Measurements from ENCODE around the gene TRPM6.

TRPM6 gene

GRCh38 chr9:74838351-74838750 is 49.4 kb downstream of the TRPM6 start:
- DNase-seq (ENCODE audit: extremely low read depth, low read depth): no peak
- no peak overlapping the region for H3K4me3 ChIP-seq (replicated peaks; ENCODE audit: low read depth, low read length)
- TF ChIP-seq CTCF (IDR thresholded peaks at IDR 0.05; ENCODE audit: low read depth, low read length, missing control alignments): no peak

GRCh38 chr9:74824654-74825053 is 63.1 kb downstream of the TRPM6 start:
- no peak for DNase-seq (ENCODE audit: extremely low read depth, low read depth)

GRCh38 chr9:74821636-74822035 is 66.1 kb downstream of the TRPM6 start:
- no peak overlapping the region for H3K4me3 ChIP-seq (replicated peaks; ENCODE audit: low read depth, low read length)
- no peak for DNase-seq (ENCODE audit: extremely low read depth, low read depth)
- TF ChIP-seq CTCF (IDR thresholded peaks at IDR 0.05; ENCODE audit: low read depth, low read length, missing control alignments): no peak

More at GRCh38 chr9:74824654-74825053, 63.1 kb downstream of the TRPM6 start:
- no peak overlapping the region for H3K4me3 ChIP-seq (replicated peaks; ENCODE audit: low read depth, low read length)
- no peak for TF ChIP-seq CTCF (IDR thresholded peaks at IDR 0.05; ENCODE audit: low read depth, low read length, missing control alignments)

- DNase-seq (ENCODE audit: extremely low read depth, low read depth): no peak
- no peak for TF ChIP-seq CTCF (IDR thresholded peaks at IDR 0.05; ENCODE audit: low read depth, low read length, missing control alignments)
- no peak overlapping the region for H3K4me3 ChIP-seq (replicated peaks; ENCODE audit: low read depth, low read length)
Measured at GRCh38 chr9:74817816-74818215, 69.9 kb downstream of the TRPM6 start.

GRCh38 chr9:74817281-74817810 is 70.4 kb downstream of the TRPM6 start:
- TF ChIP-seq CTCF (IDR thresholded peaks at IDR 0.05; ENCODE audit: low read depth, low read length, missing control alignments): no peak
- no peak overlapping the region for H3K4me3 ChIP-seq (replicated peaks; ENCODE audit: low read depth, low read length)
- DNase-seq (ENCODE audit: extremely low read depth, low read depth): no peak

GRCh38 chr9:74810200-74810599 is 77.5 kb downstream of the TRPM6 start:
- H3K4me3 ChIP-seq (replicated peaks; ENCODE audit: low read depth, low read length): no peak overlapping the region
- DNase-seq (ENCODE audit: extremely low read depth, low read depth): no peak
- TF ChIP-seq CTCF (IDR thresholded peaks at IDR 0.05; ENCODE audit: low read depth, low read length, missing control alignments): no peak

GRCh38 chr9:74804018-74804385 is 83.7 kb downstream of the TRPM6 start:
- TF ChIP-seq CTCF (IDR thresholded peaks at IDR 0.05; ENCODE audit: low read depth, low read length, missing control alignments): no peak
- H3K4me3 ChIP-seq (replicated peaks; ENCODE audit: low read depth, low read length): no peak overlapping the region
- DNase-seq (ENCODE audit: extremely low read depth, low read depth): no peak

Data from HFF-Myc (cell line).